Common myeloid progenitor, CD34-positive (primary cell): Measurements from ENCODE around the gene RAD51B.

Experiments used
- CTCF ChIA-PET: fragments of 350-600 bp; sonication (Branson Sonifier 250); formaldehyde crosslinking; loops from one replicate; lab custom pipeline; 2021; ENCODE audit warnings: antibody characterized with exemption; lab: Charles Lee
- POLR2A ChIA-PET: fragments of 350-600 bp; sonication (Branson Sonifier 250); formaldehyde crosslinking; loops from one replicate; lab custom pipeline; 2021; ENCODE audit warnings: antibody characterized with exemption; lab: Charles Lee
- DNase-seq, 3 donors: peaks; one replicate each; pipeline versions ENCODE4 v3.0.0 to v3.0.0-alpha.2; 2013
- H3K27ac ChIP-seq, 2 experiments: 1 replicate in 1 of 2; 2 replicates in 1 of 2; pipeline ENCODE4 v1.7.0; 2013; ENCODE audit warnings: inconsistent platforms in 2 of 2, low read length in 2 of 2, mild to moderate bottlenecking in 2 of 2, low read depth in 1 of 2, moderate library complexity in 1 of 2; ENCODE audit not compliant: severe bottlenecking in 2 of 2, insufficient read depth in 1 of 2, poor library complexity in 1 of 2
- H3K27me3 ChIP-seq, 5 experiments: replicated peaks in 2 of 5; 1 replicate in 3 of 5; 2 replicates in 2 of 5; pipeline versions ENCODE4 v1.6.1 to v1.7.0; 2013; ENCODE audit warnings: low read length in 4 of 5, mild to moderate bottlenecking in 2 of 5, moderate library complexity in 2 of 5, inconsistent platforms in 1 of 5; ENCODE audit not compliant: insufficient read depth in 5 of 5, control insufficient read depth in 4 of 5
- H3K36me3 ChIP-seq, 4 experiments: 1 replicate in 2 of 4; 2 replicates in 2 of 4; pipeline versions ENCODE4 v1.6.1 to v1.7.0; 2013; ENCODE audit warnings: low read length in 3 of 4, control low read depth in 1 of 4, mild to moderate bottlenecking in 1 of 4; ENCODE audit not compliant: control insufficient read depth in 4 of 4, insufficient read depth in 4 of 4
- H3K4me1 ChIP-seq, 4 experiments: 1 replicate in 3 of 4; 2 replicates in 1 of 4; pipeline versions ENCODE4 v1.6.1 to v1.7.1; 2013; ENCODE audit warnings: low read length in 3 of 4, mild to moderate bottlenecking in 3 of 4, control low read depth in 1 of 4, inconsistent platforms in 1 of 4, moderate library complexity in 1 of 4; ENCODE audit not compliant: control insufficient read depth in 4 of 4, insufficient read depth in 4 of 4; ENCODE audit errors: control extremely low read depth in 1 of 4
- H3K4me3 ChIP-seq, 7 experiments: 1 replicate in 4 of 7; 2 replicates in 3 of 7; pipeline versions ENCODE4 v1.5.1 to v1.7.0; 2013; ENCODE audit warnings: mild to moderate bottlenecking in 7 of 7, low read length in 6 of 7, moderate library complexity in 6 of 7, inconsistent platforms in 2 of 7, low read depth in 2 of 7, control low read depth in 1 of 7; ENCODE audit not compliant: insufficient read depth in 4 of 7, control insufficient read depth in 1 of 7; ENCODE audit errors: extremely low read depth in 1 of 7
- H3K9me3 ChIP-seq, 5 experiments: 1 replicate in 4 of 5; 2 replicates in 1 of 5; pipeline versions ENCODE4 v1.6.1 to v1.7.1; 2013; ENCODE audit warnings: low read length in 4 of 5, mild to moderate bottlenecking in 2 of 5, inconsistent platforms in 1 of 5, low read depth in 1 of 5, moderate library complexity in 1 of 5; ENCODE audit not compliant: control insufficient read depth in 4 of 5, insufficient read depth in 2 of 5; ENCODE audit errors: control extremely low read depth in 1 of 5
- whole genome bisulfite sequencing: methylation state at CpG from one replicate; pipeline ENCODE4 v1.1.5; 2013; ENCODE audit not compliant: insufficient coverage; 5-methylcytosine and 5-hydroxymethylcytosine counted together

The RAD51B gene

DNA sequence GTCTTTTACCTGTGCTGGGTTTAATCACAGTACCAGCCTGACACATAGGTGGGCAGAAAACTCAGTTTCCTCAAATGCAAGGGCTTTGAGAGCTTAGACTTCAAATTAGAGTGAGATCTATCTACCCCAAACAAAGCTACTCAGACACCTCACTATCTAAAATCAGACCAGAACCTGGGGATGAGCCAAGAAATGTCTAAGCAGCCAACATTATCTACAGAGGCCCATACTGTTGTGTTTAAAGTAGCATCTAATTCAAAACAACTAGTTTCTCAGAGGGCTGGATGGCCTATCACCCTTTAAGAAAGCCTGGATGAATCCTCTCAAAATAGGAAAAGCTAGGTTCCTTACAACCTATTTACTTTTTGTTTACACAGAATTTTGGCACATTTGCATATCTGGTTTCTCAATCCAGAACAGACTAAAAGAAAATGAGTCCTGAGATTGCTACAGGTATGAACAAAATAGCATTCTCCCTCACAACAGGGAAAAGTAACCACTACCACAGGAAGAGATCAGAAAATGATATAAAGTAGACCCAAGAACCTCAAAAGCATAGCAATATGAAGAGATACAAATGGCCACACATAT, 830.9 kb downstream of the RAD51B start:
- H3K27me3 ChIP-seq: no peaks in the 10 kb centered on the region
- no peaks in the 10 kb centered on the region for H3K36me3 ChIP-seq
- H3K27ac ChIP-seq: no peak overlapping the region
- H3K4me3 ChIP-seq: no peak overlapping the region
- DNase-seq: no peak
- CTCF ChIA-PET: interaction anchor here (0.9 to 2.0 kb wide), 4 partner anchors 21 to 401 kb away, joined by 4 to 6 read pairs (median 4); no protein-coding TSS in a partner anchor
- peaks cover 2 to 39% (median 26%) of the 10 kb centered on the region in 4 experiments for H3K4me1 ChIP-seq
- POLR2A ChIA-PET: interaction anchor here (0.5 kb wide), 1 partner anchor 607 kb away, joined by 3 read pairs; no protein-coding TSS in a partner anchor
- no peaks in the 10 kb centered on the region for H3K9me3 ChIP-seq

DNA sequence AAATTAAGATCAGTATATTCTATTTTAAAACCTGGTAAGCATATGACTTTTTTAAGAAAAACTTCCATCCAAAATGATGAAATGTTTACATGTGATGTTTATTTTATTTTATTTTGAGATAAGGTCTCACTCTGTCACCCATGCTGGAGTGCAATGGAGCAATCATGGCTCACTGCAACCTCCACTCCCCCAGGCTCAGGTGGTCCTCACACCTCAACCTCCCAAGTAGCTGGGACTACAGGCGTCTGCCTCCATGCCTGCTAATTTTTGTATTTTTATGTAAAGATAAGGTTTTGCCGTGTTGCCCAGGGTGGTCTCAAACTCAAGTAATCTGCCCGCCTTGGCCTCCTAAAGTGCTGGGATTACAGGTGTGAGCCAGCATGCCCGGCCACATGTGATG, 831.5 kb downstream of the RAD51B start:
- Histone ChIP-seq H3K4me3 (no peak overlapping the region), H3K36me3 (no peaks in the 10 kb centered on the region), H3K27me3 (no peaks in the 10 kb centered on the region), H3K9me3 (no peaks in the 10 kb centered on the region), H3K27ac (no peak overlapping the region), H3K4me1 (peaks cover 2 to 45% (median 31%) of the 10 kb centered on the region in 4 experiments)
- ChIA-PET CTCF (interaction anchor here (1.8 to 2.0 kb wide), 2 partner anchors 35 to 402 kb away, joined by 4 to 5 read pairs; no protein-coding TSS in a partner anchor), POLR2A (interaction anchor here (0.5 to 1.1 kb wide), 3 partner anchors 93 to 608 kb away, joined by 3 to 4 read pairs (median 3); no protein-coding TSS in a partner anchor)
- WGBS: 89% methylated on average over 3 of the region's 4 CpGs
- DNase-seq: no peak

DNA sequence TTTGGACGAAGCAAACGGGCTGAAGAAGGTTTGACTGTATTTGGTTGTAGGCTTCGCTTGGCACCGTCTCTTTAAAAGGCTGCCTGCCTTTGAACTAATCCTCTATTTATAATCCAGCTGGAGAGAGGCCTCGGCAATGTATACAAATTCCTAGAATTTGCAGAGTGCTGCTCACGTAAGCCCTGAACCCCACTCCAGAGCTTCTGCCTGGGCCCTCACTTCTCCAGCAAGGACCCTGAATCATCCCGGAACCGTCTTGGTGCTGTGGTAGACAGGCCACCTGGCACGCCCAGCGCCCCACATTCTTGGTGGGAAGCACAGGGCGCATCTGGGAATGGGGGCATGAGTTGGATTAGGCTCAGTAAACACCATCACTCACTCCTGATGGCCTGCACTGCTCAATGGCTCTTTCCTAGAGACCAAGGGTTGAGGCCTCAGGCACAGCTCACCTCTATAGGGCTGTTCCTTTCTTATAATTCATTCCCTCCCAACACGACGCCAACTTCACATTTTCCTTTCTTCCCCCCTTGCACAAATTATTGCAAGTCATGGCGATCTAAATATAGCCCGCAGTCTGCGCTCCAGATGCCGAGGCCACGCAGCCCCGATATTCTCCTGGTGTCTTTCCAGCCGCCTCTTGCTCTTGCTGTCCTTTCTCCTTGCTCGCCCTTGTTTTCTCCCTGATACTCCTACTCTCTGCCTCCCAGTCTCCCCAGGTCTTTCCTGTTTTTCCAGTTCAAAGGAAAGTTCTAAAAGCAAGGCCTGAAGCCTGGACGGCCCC, 832.3 kb downstream of the RAD51B start:
- H3K36me3 ChIP-seq: no peaks in the 10 kb centered on the region
- ChIA-PET POLR2A (interaction anchor here (0.6 to 1.1 kb wide), 2 partner anchors 94 to 102 kb away, joined by 3 to 4 read pairs; no protein-coding TSS in a partner anchor), CTCF (interaction anchor here (0.9 to 2.0 kb wide), 4 partner anchors 25 to 708 kb away, joined by 3 to 5 read pairs (median 4); no protein-coding TSS in a partner anchor)
- H3K9me3 ChIP-seq: no peaks in the 10 kb centered on the region
- 50% methylated on average over 21 of the region's 22 CpGs for WGBS
- H3K27ac ChIP-seq: no peak overlapping the region
- DNase-seq: peak; percentile 28 to 79 (median 71)
- no peak overlapping the region for H3K4me3 ChIP-seq
- no peaks in the 10 kb centered on the region for H3K27me3 ChIP-seq
- H3K4me1 ChIP-seq: peaks cover 2 to 48% (median 33%) of the 10 kb centered on the region in 4 experiments

DNA sequence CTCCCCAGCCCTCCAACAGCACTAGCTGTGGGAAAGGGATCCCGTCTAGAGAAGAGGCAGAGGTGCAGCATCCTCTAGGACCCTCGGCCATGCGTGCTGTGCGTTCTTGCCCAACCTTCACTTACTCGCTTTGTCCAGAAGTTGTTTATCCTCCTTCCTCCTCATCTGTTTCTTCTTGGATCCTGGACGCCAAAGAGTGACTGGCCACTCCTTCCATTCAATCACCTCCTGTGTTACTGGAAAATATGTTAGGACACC, 832.8 kb downstream of the RAD51B start:
- Histone ChIP-seq H3K27ac (no peak overlapping the region), H3K9me3 (no peaks in the 10 kb centered on the region), H3K4me1 (peaks cover 2 to 48% (median 33%) of the 10 kb centered on the region in 4 experiments), H3K4me3 (no peak overlapping the region), H3K36me3 (no peaks in the 10 kb centered on the region), H3K27me3 (no peaks in the 10 kb centered on the region)
- 90% methylated on average over 6 of the region's 6 CpGs for WGBS
- CTCF ChIA-PET: interaction anchor here (0.9 to 2.0 kb wide), 4 partner anchors 26 to 709 kb away, joined by 3 to 5 read pairs (median 4); no protein-coding TSS in a partner anchor
- no peak for DNase-seq
- POLR2A ChIA-PET: interaction anchor here (1.1 kb wide), 1 partner anchor 95 kb away, joined by 3 read pairs; no protein-coding TSS in a partner anchor

DNA sequence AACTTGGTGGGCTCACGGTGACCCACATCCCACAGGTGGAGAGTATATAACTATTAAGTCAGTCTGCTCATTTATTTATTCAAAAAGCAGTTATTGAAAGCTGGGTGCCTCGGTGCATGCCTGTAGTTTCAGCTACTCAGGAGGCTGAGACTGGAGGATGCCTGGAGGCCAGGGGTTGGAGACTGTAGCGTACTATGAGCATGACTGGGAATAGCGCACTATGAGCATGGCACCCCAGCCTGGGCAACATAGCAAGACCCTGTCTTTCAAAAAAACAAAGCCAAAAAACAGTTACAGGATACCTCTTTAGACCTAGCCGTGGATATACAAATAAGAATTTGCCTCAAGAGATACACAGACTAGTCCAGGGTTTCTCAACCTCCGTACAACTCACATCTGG, 833.5 kb downstream of the RAD51B start:
- CTCF ChIA-PET: interaction anchor here (0.9 to 1.0 kb wide), 2 partner anchors 26 to 709 kb away, joined by 3 read pairs; no protein-coding TSS in a partner anchor
- no peaks in the 10 kb centered on the region for H3K9me3 ChIP-seq
- H3K4me1 ChIP-seq: peaks cover 2 to 48% (median 33%) of the 10 kb centered on the region in 4 experiments
- WGBS: 100% methylated on average over 4 of the region's 6 CpGs
- no peak overlapping the region for H3K27ac ChIP-seq
- no peak overlapping the region for H3K4me3 ChIP-seq
- no peak for DNase-seq
- H3K27me3 ChIP-seq: no peaks in the 10 kb centered on the region
- H3K36me3 ChIP-seq: no peaks in the 10 kb centered on the region
- POLR2A ChIA-PET: no interaction called here

DNA sequence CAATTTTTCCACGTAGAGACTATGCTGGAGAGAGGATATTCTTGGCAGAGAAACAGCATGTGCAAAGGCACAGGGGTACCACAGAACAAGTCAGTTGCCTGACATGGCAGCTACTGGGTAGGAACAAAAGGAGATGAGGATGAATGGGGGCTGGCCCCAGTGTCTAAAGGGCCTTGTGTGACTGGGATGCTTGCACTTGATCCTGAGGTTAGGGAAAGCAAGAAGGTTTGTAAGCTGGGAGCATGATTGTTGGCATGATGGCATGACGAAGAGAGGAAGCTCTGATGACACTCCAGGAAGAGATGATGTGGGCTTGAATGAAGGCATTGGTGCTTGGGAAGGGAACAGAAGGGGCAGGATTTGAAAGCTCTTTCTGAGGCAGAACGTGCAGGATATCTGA, 834.2 kb downstream of the RAD51B start:
- DNase-seq: no peak
- Histone ChIP-seq H3K27ac (no peak overlapping the region), H3K36me3 (no peaks in the 10 kb centered on the region), H3K4me3 (no peak overlapping the region), H3K27me3 (no peaks in the 10 kb centered on the region), H3K4me1 (peaks cover 2 to 48% (median 33%) of the 10 kb centered on the region in 4 experiments), H3K9me3 (no peaks in the 10 kb centered on the region)
- CTCF ChIA-PET: no interaction called here
- POLR2A ChIA-PET: no interaction called here
- WGBS: 82% methylated on average over 3 of the region's 3 CpGs
